Activated effector memory CD4-positive, alpha-beta T cell treated with anti-CD3 and anti-CD28 coated beads, Interleukin-2, amount 50 U/mL, for 16 hours (primary cell): Measurements from ENCODE around the gene ENPP7.

Experiments used
- DNase-seq: peaks from one replicate; pipeline ENCODE4 v3.0.0-alpha.2; 2020

Gene ENPP7

GRCh38 chr17:79733692-79734070, 2.9 kb downstream of the ENPP7 start:
- no peak for DNase-seq

GRCh38 chr17:79735096-79735495, 4.4 kb downstream of the ENPP7 start:
- DNase-seq, result no peak

GRCh38 chr17:79737046-79737921, 6.5 kb downstream of the ENPP7 start:
- no peak for DNase-seq

- DNase-seq, result no peak
These were observed 7.3 kb downstream of the ENPP7 start for GRCh38 chr17:79737922-79738578.

GRCh38 chr17:79738643-79739042, 7.9 kb downstream of the ENPP7 start:
- no peak for DNase-seq

- DNase-seq, result no peak
These were observed 8.7 kb downstream of the ENPP7 start for GRCh38 chr17:79739148-79740062.

- no peak for DNase-seq
These were observed 9.7 kb downstream of the ENPP7 start for GRCh38 chr17:79740413-79740812.

- no peak for DNase-seq
These were observed 10.6 kb downstream of the ENPP7 start for GRCh38 chr17:79741401-79741750.

GRCh38 chr17:79741751-79742588, 11.2 kb downstream of the ENPP7 start:
- peak; percentile 90 for DNase-seq

GRCh38 chr17:79742589-79742918, 11.8 kb downstream of the ENPP7 start:
- no peak for DNase-seq

GRCh38 chr17:79742951-79743476, 12.3 kb downstream of the ENPP7 start:
- no peak for DNase-seq

GRCh38 chr17:79743614-79744013, 12.9 kb downstream of the ENPP7 start:
- no peak for DNase-seq

GRCh38 chr17:79745641-79746105, 14.9 kb downstream of the ENPP7 start:
- no peak for DNase-seq

GRCh38 chr17:79746889-79747507, 16.3 kb downstream of the ENPP7 start:
- DNase-seq, result no peak

- no peak for DNase-seq
These were observed 17.0 kb downstream of the ENPP7 start for GRCh38 chr17:79747508-79748294.

GRCh38 chr17:79748295-79749099, 17.8 kb downstream of the ENPP7 start:
- DNase-seq, result no peak

GRCh38 chr17:79749156-79749815, 18.5 kb downstream of the ENPP7 start:
- no peak for DNase-seq

GRCh38 chr17:79749958-79750357, 19.2 kb downstream of the ENPP7 start:
- no peak for DNase-seq
